Neural cell (in vitro differentiated cells): ENCODE measurements around the gene MAT1A. TPM values are rescaled to one million over a fixed set of nuclear protein-coding genes. Genes with fewer than 3 reads are reported as not detected.
"Not testable (repeated sequence)": the region's sequence is repeated elsewhere in the genome, so short reads cannot be mapped to it uniquely, and the experiment has no call there.

Experiments
- H2AFZ ChIP-seq: fragments of 200-600, 300-800 bp; sonication (generic), shearing (Covaris generic); 2 replicates; pipeline ENCODE4 v1.6.0; 2014; ENCODE audit warnings: low read depth, mild to moderate bottlenecking, antibody characterized with exemption, low read length, moderate library complexity
- H3F3A ChIP-seq: fragments of 200-600 bp; shearing (Covaris generic); 2 replicates; pipeline ENCODE4 v1.6.1; 2016; ENCODE audit warnings: mild to moderate bottlenecking, moderate library complexity, mixed read lengths, antibody characterized with exemption, low read length; ENCODE audit not compliant: insufficient read depth, poor library complexity, severe bottlenecking
- H3K27ac ChIP-seq: fragments of 200-600, 300-800 bp; sonication (generic), shearing (Covaris generic); 2 replicates; pipeline ENCODE4 v1.5.1; 2014; ENCODE audit warnings: mild to moderate bottlenecking, low read length, moderate library complexity
- H3K27me3 ChIP-seq: fragments of 300-800, 200-600 bp; sonication (generic), shearing (Covaris generic); 2 replicates; pipeline ENCODE4 v1.6.0; 2014; ENCODE audit warnings: mild to moderate bottlenecking, low read depth, low read length, moderate library complexity; ENCODE audit not compliant: insufficient read depth
- H3K36me3 ChIP-seq: fragments of 300-800, 200-600 bp; sonication (generic), shearing (Covaris generic); 2 replicates; pipeline ENCODE4 v1.5.1; 2014; ENCODE audit warnings: mild to moderate bottlenecking, antibody characterized with exemption, low read length, moderate library complexity; ENCODE audit not compliant: insufficient read depth
- H3K4me2 ChIP-seq: fragments of 300-800, 200-600 bp; sonication (generic), shearing (Covaris generic); 2 replicates; pipeline ENCODE4 v1.6.0; 2014; ENCODE audit warnings: mild to moderate bottlenecking, low read length
- H3K4me3 ChIP-seq: fragments of 300-800, 200-600 bp; sonication (generic), shearing (Covaris generic); 2 replicates; pipeline ENCODE4 v1.5.1; 2014; ENCODE audit warnings: mild to moderate bottlenecking, low read length, moderate library complexity
- H3K79me2 ChIP-seq: fragments of 200-600 bp; shearing (Covaris generic); replicated peaks from 2 replicates; pipeline ENCODE4 v1.6.0; 2014; ENCODE audit warnings: mild to moderate bottlenecking, low read length, moderate library complexity; ENCODE audit not compliant: insufficient read depth
- H3K9ac ChIP-seq: fragments of 300-800, 200-600 bp; sonication (generic), shearing (Covaris generic); 2 replicates; pipeline ENCODE4 v1.6.1; 2016; ENCODE audit warnings: mild to moderate bottlenecking, low read length, mixed read lengths
- H3K9me2 ChIP-seq: fragments of 200-600 bp; shearing (Covaris generic); 2 replicates; pipeline ENCODE4 v1.6.1; 2016; ENCODE audit warnings: mild to moderate bottlenecking, low read length, mixed read lengths; ENCODE audit not compliant: insufficient read depth
- H3K9me3 ChIP-seq: fragments of 200-600, 300-800 bp; sonication (generic), shearing (Covaris generic); 2 replicates; pipeline ENCODE4 v1.6.1; 2016; ENCODE audit warnings: mild to moderate bottlenecking, mixed run types, low read length, moderate library complexity, mixed read lengths
- H4K20me1 ChIP-seq: fragments of 200-600 bp; shearing (Covaris generic); 2 replicates; pipeline ENCODE4 v1.6.1; 2016; ENCODE audit warnings: mild to moderate bottlenecking, mixed run types; ENCODE audit not compliant: insufficient read depth
- polyA plus RNA-seq: library from polyadenylated mRNA; depleted of rRNA; stranded (reverse); fragments of >200 nt; gene quantifications from 2 replicates; pipeline ENCODE4 v1.2.3, GENCODE V29; 2014

The MAT1A gene
- polyA plus RNA-seq, 1 donor from 2014 or later, result not detected

DNA sequence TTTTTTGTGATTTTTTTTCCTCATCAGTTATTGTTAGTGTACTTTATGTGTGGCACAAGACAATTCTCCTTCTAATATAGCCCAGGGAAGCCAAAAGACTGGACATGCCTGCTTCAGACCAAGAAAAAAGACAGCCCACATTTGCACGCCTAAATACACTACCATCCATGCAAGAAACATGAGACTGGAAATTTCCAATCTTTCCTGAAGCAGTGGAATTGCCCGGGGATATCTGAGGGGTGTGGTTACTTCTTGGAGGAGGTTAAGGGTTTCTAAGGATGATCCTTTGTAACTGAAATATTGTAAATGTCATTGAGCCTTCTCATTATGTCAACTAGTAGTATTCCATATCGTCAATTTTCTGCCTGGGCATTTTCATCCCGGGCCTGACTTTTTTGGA, 47.1 kb downstream of the MAT1A start:
- not testable (repeated sequence) for H3K9me2 ChIP-seq, H3K27ac ChIP-seq, H3K9ac ChIP-seq, H3F3A ChIP-seq, H3K4me2 ChIP-seq, H3K79me2 ChIP-seq, H3K4me3 ChIP-seq, H2AFZ ChIP-seq, H4K20me1 ChIP-seq, H3K27me3 ChIP-seq, H3K36me3 ChIP-seq, H3K9me3 ChIP-seq

DNA sequence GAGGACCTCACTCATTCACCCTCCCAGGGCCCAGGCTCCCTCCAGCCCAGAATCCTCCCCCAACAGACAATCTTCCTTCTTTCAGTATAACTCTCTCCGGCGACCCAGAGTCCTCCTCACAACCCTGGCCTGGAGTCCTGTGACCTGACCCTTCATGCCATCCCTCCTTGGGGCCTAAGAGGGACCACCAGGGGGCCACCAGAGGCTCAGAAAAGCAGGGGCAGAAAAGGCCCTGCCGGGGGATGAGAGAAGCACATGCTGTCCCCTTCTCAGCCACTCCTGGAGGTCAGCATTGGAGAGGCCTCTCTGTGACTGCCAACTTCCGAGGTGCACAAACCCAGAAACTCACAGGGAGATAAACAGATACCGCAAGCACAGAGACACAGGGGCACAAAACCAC, 53.0 kb downstream of the MAT1A start:
- H3F3A ChIP-seq, H3K4me3 ChIP-seq, H3K27ac ChIP-seq, H2AFZ ChIP-seq, H3K9me3 ChIP-seq, H3K79me2 ChIP-seq, H3K9ac ChIP-seq, H3K9me2 ChIP-seq, H3K27me3 ChIP-seq, H3K36me3 ChIP-seq, H4K20me1 ChIP-seq, H3K4me2 ChIP-seq: not testable (repeated sequence)

DNA sequence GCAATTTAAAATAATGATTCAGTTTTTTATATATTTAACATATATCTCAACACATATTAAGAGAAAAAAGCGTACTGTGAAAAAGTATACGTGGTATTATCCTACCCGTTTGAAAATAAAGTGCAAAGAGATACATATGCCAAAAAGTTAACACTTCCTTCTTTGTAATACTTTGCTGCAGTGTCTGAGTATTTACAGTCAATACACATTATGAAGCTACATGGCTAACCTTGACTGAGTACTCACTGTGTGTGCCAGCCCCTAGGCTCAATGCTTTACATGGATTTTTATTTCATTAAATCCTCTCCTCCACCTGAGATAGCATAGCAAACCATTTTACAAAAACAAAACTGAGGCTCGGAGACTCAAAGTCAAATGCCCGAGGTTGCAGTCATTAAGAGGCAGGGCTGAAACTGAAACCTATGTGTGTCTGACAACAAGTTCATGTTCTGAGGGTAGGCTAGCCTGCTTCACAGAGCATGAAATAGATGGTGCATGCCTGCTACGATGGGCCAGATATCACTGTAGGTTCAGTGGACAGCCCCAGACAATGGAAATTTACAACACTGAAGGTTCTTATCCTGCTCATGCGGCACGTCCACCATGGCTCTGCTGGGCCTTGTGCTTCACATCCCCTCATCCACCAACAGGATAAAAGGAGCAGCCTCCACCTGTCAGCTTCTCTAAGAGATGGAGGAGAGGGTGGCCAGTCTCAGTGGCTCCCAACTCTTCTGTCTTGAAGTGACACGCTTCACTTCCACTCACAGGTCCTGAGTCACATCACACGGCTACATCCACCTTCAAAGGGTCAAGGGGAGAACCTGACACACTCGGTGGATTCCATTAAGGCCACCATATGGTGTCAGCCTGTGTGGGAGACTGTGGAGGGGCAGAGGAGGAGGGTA, 54.9 kb downstream of the MAT1A start:
- not testable (repeated sequence) for H3K9me3 ChIP-seq, H3K4me3 ChIP-seq, H4K20me1 ChIP-seq, H3K27ac ChIP-seq, H3K9ac ChIP-seq, H3K36me3 ChIP-seq, H3K27me3 ChIP-seq, H3K4me2 ChIP-seq, H3F3A ChIP-seq, H3K79me2 ChIP-seq, H3K9me2 ChIP-seq, H2AFZ ChIP-seq

DNA sequence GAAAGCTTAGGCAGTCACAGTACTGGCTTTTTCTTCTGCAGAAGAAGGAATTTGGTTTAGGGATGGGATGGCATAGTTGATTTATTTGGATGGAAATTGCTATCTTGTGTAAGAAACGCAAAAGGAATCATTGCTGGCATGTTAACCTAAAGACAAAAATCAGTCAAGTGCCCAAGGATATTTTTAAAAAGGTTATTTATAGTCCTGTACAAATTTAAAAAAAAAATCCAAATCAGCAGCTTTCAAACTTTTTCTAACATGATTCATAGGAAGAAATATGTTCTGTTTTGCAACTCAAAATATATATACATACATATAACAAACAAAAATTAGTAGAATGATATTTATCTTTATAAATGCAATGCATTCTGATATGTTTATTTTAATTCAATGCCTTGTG, 55.6 kb downstream of the MAT1A start:
- not testable (repeated sequence) for H3K9ac ChIP-seq, H2AFZ ChIP-seq, H3K27ac ChIP-seq, H3K79me2 ChIP-seq, H3K4me2 ChIP-seq, H3F3A ChIP-seq, H3K9me3 ChIP-seq, H3K9me2 ChIP-seq, H3K27me3 ChIP-seq, H3K4me3 ChIP-seq, H3K36me3 ChIP-seq, H4K20me1 ChIP-seq

DNA sequence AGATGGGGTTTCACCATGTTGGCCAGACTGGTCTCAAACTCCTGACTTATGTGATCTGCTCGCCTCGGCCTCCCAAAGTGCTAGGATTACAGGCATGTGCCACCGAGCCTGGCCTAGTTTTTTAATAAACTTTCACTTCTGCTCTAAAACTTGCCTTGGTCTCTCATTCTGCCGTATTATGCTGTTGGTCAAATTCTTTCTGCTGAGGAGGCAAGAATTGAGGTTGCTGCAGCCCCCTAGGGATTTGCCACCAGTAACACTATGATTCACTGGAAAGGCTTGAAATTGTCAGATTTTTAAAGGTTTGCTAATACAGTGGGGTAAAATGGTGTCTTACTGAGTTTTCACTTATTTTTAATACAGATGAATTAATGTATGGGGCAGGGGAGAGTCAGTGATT, 62.7 kb downstream of the MAT1A start:
- not testable (repeated sequence) for H3K27ac ChIP-seq, H3K9ac ChIP-seq, H3K9me2 ChIP-seq, H3K4me3 ChIP-seq, H3K36me3 ChIP-seq, H3K79me2 ChIP-seq, H3K9me3 ChIP-seq, H3F3A ChIP-seq, H3K27me3 ChIP-seq, H3K4me2 ChIP-seq, H2AFZ ChIP-seq, H4K20me1 ChIP-seq

DNA sequence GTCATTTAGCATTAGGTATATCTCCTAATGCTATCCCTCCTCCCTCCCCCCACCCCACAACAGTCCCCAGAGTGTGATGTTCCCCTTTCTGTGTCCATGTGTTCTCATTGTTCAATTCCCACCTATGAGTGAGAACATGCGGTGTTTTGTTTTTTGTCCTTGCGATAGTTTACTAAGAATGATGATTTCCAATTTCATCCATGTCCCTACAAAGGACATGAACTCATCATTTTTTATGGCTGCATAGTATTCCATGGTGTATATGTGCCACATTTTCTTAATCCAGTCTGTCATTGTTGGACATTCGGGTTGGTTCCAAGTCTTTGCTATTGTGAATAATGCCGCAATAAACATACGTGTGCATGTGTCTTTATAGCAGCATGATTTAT, 66.4 kb downstream of the MAT1A start:
- H3K4me3 ChIP-seq, H3K36me3 ChIP-seq, H3F3A ChIP-seq, H3K79me2 ChIP-seq, H3K9ac ChIP-seq, H3K27ac ChIP-seq, H3K9me3 ChIP-seq, H3K27me3 ChIP-seq, H3K4me2 ChIP-seq, H4K20me1 ChIP-seq, H2AFZ ChIP-seq, H3K9me2 ChIP-seq: not testable (repeated sequence)

Other genes with a start within 250 kb of the MAT1A start
- gene TMEM254, start 211.0 kb downstream of the MAT1A start, polyA plus RNA-seq, result 24.3 and 25.7 TPM in 2 replicates
- not detected in 2 replicates for gene PLAC9, start 156.9 kb downstream of the MAT1A start, polyA plus RNA-seq
- gene ANXA11, start 84.1 kb downstream of the MAT1A start, polyA plus RNA-seq, result not detected in 2 replicates
- not detected in 2 replicates for gene DYDC1, start 67.1 kb upstream of the MAT1A start, polyA plus RNA-seq
- gene DYDC2, start 67.1 kb upstream of the MAT1A start, polyA plus RNA-seq, result 2.4 and 17.0 TPM in 2 replicates
- 56.3 and 60.5 TPM in 2 replicates for gene PRXL2A, start 118.9 kb upstream of the MAT1A start, polyA plus RNA-seq
- gene TSPAN14, start 164.7 kb upstream of the MAT1A start, polyA plus RNA-seq, result 26.3 and 31.5 TPM in 2 replicates
- 1.4 and 1.6 TPM in 2 replicates for gene SH2D4B, start 248.2 kb upstream of the MAT1A start, polyA plus RNA-seq